H9 (cell line): ENCODE results near the gene CDK14. TPM values are rescaled to one million over a fixed set of nuclear protein-coding genes. Genes with fewer than 3 reads are reported as not detected.

Experiments used
- DNase-seq: peaks from one replicate; pipeline ENCODE4 v3.0.0-alpha.2; 2017
- H2AFZ ChIP-seq: one replicate; pipeline ENCODE4 v1.6.1; 2013; ENCODE audit warnings: mild to moderate bottlenecking, low read length, control low read depth, moderate library complexity
- H2AK5ac ChIP-seq: 2 replicates; pipeline ENCODE4 v1.6.1; 2013; ENCODE audit warnings: low read length, control low read depth, mixed read lengths; ENCODE audit not compliant: insufficient read length
- H2BK120ac ChIP-seq: one replicate; pipeline ENCODE4 v1.6.1; 2013; ENCODE audit warnings: low read depth, mild to moderate bottlenecking, low read length, control low read depth, inconsistent platforms; ENCODE audit not compliant: poor library complexity, severe bottlenecking
- H2BK12ac ChIP-seq: 2 replicates; pipeline ENCODE4 v1.6.1; 2013; ENCODE audit warnings: low read length, control low read depth, mixed read lengths, low read depth; ENCODE audit not compliant: insufficient read length
- H2BK15ac ChIP-seq: 2 replicates; pipeline ENCODE4 v1.6.1; 2013; ENCODE audit warnings: low read depth, low read length, control low read depth
- H2BK20ac ChIP-seq: one replicate; pipeline ENCODE4 v1.6.1; 2013; ENCODE audit warnings: low read depth, mild to moderate bottlenecking, low read length, control low read depth, inconsistent platforms; ENCODE audit not compliant: poor library complexity, severe bottlenecking
- H2BK5ac ChIP-seq: 2 replicates; pipeline ENCODE4 v1.6.1; 2013; ENCODE audit warnings: low read length, control low read depth, mixed read lengths; ENCODE audit not compliant: insufficient read length
- H3K14ac ChIP-seq: 2 replicates; pipeline ENCODE4 v1.6.1; 2013; ENCODE audit warnings: low read length, control low read depth; ENCODE audit not compliant: insufficient read depth
- H3K18ac ChIP-seq: 2 replicates; pipeline ENCODE4 v1.6.1; 2013; ENCODE audit warnings: low read depth, mild to moderate bottlenecking, mixed read lengths, low read length, control low read depth; ENCODE audit not compliant: insufficient read length
- H3K23ac ChIP-seq: 2 replicates; pipeline ENCODE4 v1.6.1; 2013; ENCODE audit warnings: low read length, control low read depth, mixed read lengths, low read depth; ENCODE audit not compliant: insufficient read length
- H3K23me2 ChIP-seq: 2 replicates; pipeline ENCODE4 v1.6.1; 2013; ENCODE audit warnings: low read depth, mild to moderate bottlenecking, mixed read lengths, low read length, control low read depth; ENCODE audit not compliant: insufficient read length, poor library complexity, severe bottlenecking
- H3K27ac ChIP-seq: 2 replicates; pipeline ENCODE4 v1.5.1; 2013; ENCODE audit warnings: low read length, control low read depth, mixed read lengths, low read depth; ENCODE audit not compliant: insufficient read length
- H3K27me3 ChIP-seq: 2 replicates; pipeline ENCODE4 v1.6.1; 2013; ENCODE audit warnings: low read length, control low read depth, inconsistent platforms; ENCODE audit not compliant: insufficient read depth
- H3K4ac ChIP-seq: 2 replicates; pipeline ENCODE4 v1.6.1; 2013; ENCODE audit warnings: low read depth, mild to moderate bottlenecking, control low read depth, inconsistent platforms, low read length, moderate library complexity
- H3K4me1 ChIP-seq: 2 replicates; pipeline ENCODE4 v1.6.1; 2013; ENCODE audit warnings: low read length, control low read depth, inconsistent platforms; ENCODE audit not compliant: insufficient read depth
- H3K4me2 ChIP-seq: 2 replicates; pipeline ENCODE4 v1.6.1; 2013; ENCODE audit warnings: low read length, control low read depth, mixed read lengths; ENCODE audit not compliant: insufficient read length, insufficient read depth
- H3K56ac ChIP-seq: 2 replicates; pipeline ENCODE4 v1.6.1; 2013; ENCODE audit warnings: low read depth, mild to moderate bottlenecking, mixed read lengths, low read length, control low read depth; ENCODE audit not compliant: insufficient read length
- H3K79me1 ChIP-seq: 2 replicates; pipeline ENCODE4 v1.6.1; 2013; ENCODE audit warnings: low read depth, mild to moderate bottlenecking, moderate library complexity, low read length, control low read depth, inconsistent platforms; ENCODE audit not compliant: insufficient read depth, poor library complexity, severe bottlenecking
- H3K79me2 ChIP-seq: 2 replicates; pipeline ENCODE4 v1.6.1; 2013; ENCODE audit warnings: low read length, control low read depth, inconsistent platforms; ENCODE audit not compliant: insufficient read depth
- H3K9ac ChIP-seq: 2 replicates; pipeline ENCODE4 v1.6.1; 2013; ENCODE audit warnings: low read length, control low read depth, mixed read lengths; ENCODE audit not compliant: insufficient read length; ENCODE audit errors: extremely low read depth
- H3K9me3 ChIP-seq: one replicate; pipeline ENCODE4 v1.6.1; 2013; ENCODE audit warnings: low read depth, low read length, inconsistent platforms; ENCODE audit not compliant: control insufficient read depth
- H3T11ph ChIP-seq: one replicate; pipeline ENCODE4 v1.6.1; 2013; ENCODE audit warnings: mild to moderate bottlenecking, low read length, control low read depth, inconsistent platforms
- H4K20me1 ChIP-seq: one replicate; pipeline ENCODE4 v1.6.1; 2013; ENCODE audit not compliant: control insufficient read depth, insufficient read length, insufficient read depth
- H4K5ac ChIP-seq: 2 replicates; pipeline ENCODE4 v1.6.1; 2013; ENCODE audit warnings: low read depth, mild to moderate bottlenecking, mixed read lengths, low read length, control low read depth; ENCODE audit not compliant: insufficient read length
- H4K8ac ChIP-seq: replicated peaks from 2 replicates; pipeline ENCODE4 v1.6.1; 2013; ENCODE audit warnings: low read length, control low read depth, mixed read lengths, low read depth; ENCODE audit not compliant: insufficient read length
- H4K91ac ChIP-seq: 2 replicates; pipeline ENCODE4 v1.6.1; 2013; ENCODE audit warnings: low read depth, mild to moderate bottlenecking, moderate library complexity, mixed read lengths, low read length, control low read depth; ENCODE audit not compliant: insufficient read length
- H3K27ac Mint-ChIP-seq, 3 experiments: 2 replicates in 2 of 3; 3 replicates in 1 of 3; pipeline ENCODE4 v1.8.0; 2020 to 2021; ENCODE audit warnings: mixed read lengths in 3 of 3, mild to moderate bottlenecking in 1 of 3, moderate library complexity in 1 of 3
- H3K27me3 Mint-ChIP-seq: 2 replicates; pipeline ENCODE4 v1.8.0; 2021; ENCODE audit warnings: low read depth, mild to moderate bottlenecking, moderate library complexity, mixed read lengths
- H3K36me3 Mint-ChIP-seq, 3 experiments: 2 replicates in 2 of 3; 3 replicates in 1 of 3; pipeline ENCODE4 v1.8.0; 2020 to 2021; ENCODE audit warnings: low read depth in 3 of 3, mixed read lengths in 3 of 3; ENCODE audit not compliant: insufficient read depth in 1 of 3
- H3K4me1 Mint-ChIP-seq, 2 experiments: 2 replicates each; pipeline ENCODE4 v1.8.0; 2020; ENCODE audit warnings: mixed read lengths in 2 of 2
- H3K4me3 Mint-ChIP-seq, 2 experiments: 2 replicates in 1 of 2; 3 replicates in 1 of 2; pipeline ENCODE4 v1.8.0; 2020 to 2021; ENCODE audit warnings: mild to moderate bottlenecking in 2 of 2, mixed read lengths in 2 of 2, moderate library complexity in 1 of 2
- H3K9me3 Mint-ChIP-seq, 2 experiments: 2 replicates in 1 of 2; 3 replicates in 1 of 2; pipeline ENCODE4 v1.8.0; 2020; ENCODE audit warnings: mild to moderate bottlenecking in 2 of 2, mixed read lengths in 2 of 2, moderate library complexity in 1 of 2
- WGBS: extraction: QIAGEN DNeasy Blood & Tissue Kit; methylation state at CpG from one replicate; pipeline ENCODE4 v1.1.7; 2013; ENCODE audit warnings: missing lambda C conversion rate, low lambda C conversion rate, mixed read lengths; ENCODE audit not compliant: insufficient read length; ENCODE audit errors: extremely low coverage; 5-methylcytosine and 5-hydroxymethylcytosine counted together
- total RNA-seq: library from RNA; stranded (reverse); gene quantifications from 2 replicates; pipeline ENCODE4 v1.2.1, GENCODE V29; 2021
- TF ChIP-seq, protein P1 (sequence below): fragments of 200-600 bp; sonication (generic); conservative IDR thresholded peaks from 3 replicates; pipeline ENCODE4 v1.8.0; 2021; ENCODE audit warnings: antibody characterized with exemption, mild to moderate bottlenecking

Gene CDK14
- total RNA-seq, 1 experiment from 2014 or later = 23.9 TPM

DNA sequence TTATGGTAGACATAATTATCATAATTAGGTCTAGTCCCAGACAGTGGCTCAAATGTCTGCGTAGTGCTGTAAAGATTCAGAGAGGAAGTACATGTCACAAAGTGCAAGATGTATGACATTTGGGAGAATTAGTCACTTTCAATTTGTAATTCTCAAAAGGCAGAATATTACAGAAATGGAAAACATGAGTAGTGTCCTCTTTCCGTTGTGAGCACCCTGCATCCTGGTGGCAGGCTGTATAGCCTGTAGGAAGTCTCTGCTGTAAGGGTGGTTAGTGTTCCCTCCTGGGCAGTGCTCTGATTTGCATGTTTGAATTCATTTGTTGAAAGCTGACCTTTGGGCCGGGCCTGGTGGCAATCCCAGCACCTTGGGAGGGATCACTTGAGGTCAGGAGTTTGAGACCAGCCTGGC lies 17.0 kb downstream of the CDK14 start:
- H3K4me1 Mint-ChIP-seq = peaks cover 14 to 33% of the 10 kb centered on the region in 2 experiments
- no peaks in the 10 kb centered on the region for H3K27me3 Mint-ChIP-seq
- no peak overlapping the region for H3K14ac ChIP-seq

More for the DNA sequence above, 17.0 kb downstream of the CDK14 start:
- TF ChIP-seq, protein P1, sequence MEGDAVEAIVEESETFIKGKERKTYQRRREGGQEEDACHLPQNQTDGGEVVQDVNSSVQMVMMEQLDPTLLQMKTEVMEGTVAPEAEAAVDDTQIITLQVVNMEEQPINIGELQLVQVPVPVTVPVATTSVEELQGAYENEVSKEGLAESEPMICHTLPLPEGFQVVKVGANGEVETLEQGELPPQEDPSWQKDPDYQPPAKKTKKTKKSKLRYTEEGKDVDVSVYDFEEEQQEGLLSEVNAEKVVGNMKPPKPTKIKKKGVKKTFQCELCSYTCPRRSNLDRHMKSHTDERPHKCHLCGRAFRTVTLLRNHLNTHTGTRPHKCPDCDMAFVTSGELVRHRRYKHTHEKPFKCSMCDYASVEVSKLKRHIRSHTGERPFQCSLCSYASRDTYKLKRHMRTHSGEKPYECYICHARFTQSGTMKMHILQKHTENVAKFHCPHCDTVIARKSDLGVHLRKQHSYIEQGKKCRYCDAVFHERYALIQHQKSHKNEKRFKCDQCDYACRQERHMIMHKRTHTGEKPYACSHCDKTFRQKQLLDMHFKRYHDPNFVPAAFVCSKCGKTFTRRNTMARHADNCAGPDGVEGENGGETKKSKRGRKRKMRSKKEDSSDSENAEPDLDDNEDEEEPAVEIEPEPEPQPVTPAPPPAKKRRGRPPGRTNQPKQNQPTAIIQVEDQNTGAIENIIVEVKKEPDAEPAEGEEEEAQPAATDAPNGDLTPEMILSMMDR = no peak
- H3K4me1 ChIP-seq = no peaks in the 10 kb centered on the region
- H3K79me1 ChIP-seq = no peaks in the 10 kb centered on the region
- no peak overlapping the region for H2AK5ac ChIP-seq
- Mint-ChIP-seq H3K4me3 (no peak overlapping the region), H3K36me3 (no peaks in the 10 kb centered on the region), H3K27ac (no peak overlapping the region), H3K9me3 (no peaks in the 10 kb centered on the region)
- no peak overlapping the region for H3K4ac ChIP-seq
- H2BK20ac ChIP-seq = no peak overlapping the region
- H3K23ac ChIP-seq = no peak overlapping the region
- H4K91ac ChIP-seq = no peak overlapping the region
- no peak overlapping the region for H4K8ac ChIP-seq
- H2BK12ac ChIP-seq = no peak overlapping the region
- H3K9me3 ChIP-seq = no peaks in the 10 kb centered on the region
- H2BK15ac ChIP-seq = no peak overlapping the region
- H3K79me2 ChIP-seq = peaks cover 2% of the 10 kb centered on the region; the same call in 1 of the 2 replicates
- H3K18ac ChIP-seq = no peak overlapping the region
- DNase-seq = no peak
- no peak overlapping the region for H3K4me2 ChIP-seq
- no peaks in the 10 kb centered on the region for H3K27me3 ChIP-seq
- H4K20me1 ChIP-seq = no peaks in the 10 kb centered on the region
- WGBS = no CpG with 5 or more reads among the region's 3 CpGs
- H2AFZ ChIP-seq = no peak overlapping the region
- no peak overlapping the region for H2BK5ac ChIP-seq
- no peak overlapping the region for H2BK120ac ChIP-seq
- H3K23me2 ChIP-seq = no peaks in the 10 kb centered on the region
- H3T11ph ChIP-seq = no peak overlapping the region
- H4K5ac ChIP-seq = no peak overlapping the region
- H3K9ac ChIP-seq = no peak overlapping the region
- no peak overlapping the region for H3K56ac ChIP-seq
- no peak overlapping the region for H3K27ac ChIP-seq
